ENCODE results near the gene CHID1.

DNA sequence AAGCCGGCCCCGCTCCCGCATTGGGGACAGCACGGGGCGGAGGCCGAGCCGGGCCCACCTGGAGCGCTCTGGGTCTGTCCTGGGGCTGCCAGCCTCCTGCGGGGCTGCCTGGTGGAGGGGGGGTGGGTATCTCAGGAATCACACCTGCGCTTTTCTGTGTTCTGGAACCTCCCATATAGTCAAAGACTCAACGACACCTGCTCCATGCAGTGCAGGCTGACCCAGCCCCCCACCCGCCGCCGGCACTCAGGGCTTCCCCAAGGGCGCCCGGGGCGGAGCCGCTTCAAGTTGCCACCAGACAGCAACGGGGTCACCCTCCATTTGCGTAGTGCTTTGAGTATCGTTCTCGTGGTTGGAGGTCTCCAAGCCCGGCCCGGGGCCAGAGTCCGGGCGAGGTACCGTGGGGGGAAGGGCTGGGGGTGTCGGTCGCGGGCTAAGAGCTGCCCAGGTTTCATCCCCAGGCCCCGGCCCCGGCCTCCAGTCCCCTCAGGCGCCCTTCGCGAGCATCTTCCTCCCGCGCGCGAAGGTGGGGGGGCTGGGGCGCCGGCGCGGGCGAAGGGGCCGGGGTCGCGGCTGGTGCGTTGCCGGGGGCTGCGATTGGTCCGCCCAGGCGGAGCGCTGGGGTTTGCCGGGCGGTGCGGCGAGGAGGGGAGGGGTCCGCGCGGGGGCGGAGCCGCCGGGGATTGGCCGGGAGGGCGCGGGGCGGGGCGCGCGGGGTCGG, 61.3 kb downstream of the CHID1 start:
- TF ChIP-seq CTCF (IDR thresholded peaks at IDR 0.05): no peak
- TF ChIP-seq POLR2A (IDR thresholded peaks at IDR 0.05): no peak

All from right lobe of liver (tissue), 4 donors.